Measurements from ENCODE around the gene ZNF148.
A peak's percentile ranks its signal among the peaks of the same experiment; 100 is the strongest.

The ZNF148 gene

GRCh38 chr3:125378762-125379161 is 3.6 kb upstream of the ZNF148 start:
- Histone ChIP-seq H3K27me3 (no peaks in the 10 kb centered on the region), H3K27ac (no peak overlapping the region), H4K20me1 (peaks cover 8% of the 10 kb centered on the region), H3K4me1 (peaks cover 13% of the 10 kb centered on the region), H3K4me2 (no peak overlapping the region), H3K9me3 (no peaks in the 10 kb centered on the region), H3K36me3 (no peaks in the 10 kb centered on the region), H3K9ac (no peak overlapping the region), H3K4me3 (no peak overlapping the region)
- TF ChIP-seq Cebpa-rat (IDR thresholded peaks at IDR 0.05): no peak

GRCh38 chr3:125375950-125376679 is 990 bp upstream of the ZNF148 start:
- H3K27ac ChIP-seq: peak overlapping the region; percentile 89
- peak overlapping the region; percentile 86 for H3K4me2 ChIP-seq

GRCh38 chr3:125374501-125374995 is 577 bp downstream of the ZNF148 start:
- peak overlapping the region; percentile 93 for H3K4me2 ChIP-seq
- no peaks in the 10 kb centered on the region for H3K9me3 ChIP-seq
- peak overlapping the region; percentile 89 for H3K27ac ChIP-seq
- H4K20me1 ChIP-seq: peaks cover 50% of the 10 kb centered on the region
- H3K4me3 ChIP-seq: peak overlapping the region; percentile 82
- peaks cover 19% of the 10 kb centered on the region for H3K36me3 ChIP-seq
- peak overlapping the region; percentile 89 for H3K9ac ChIP-seq
- H3K4me1 ChIP-seq: peaks cover 21% of the 10 kb centered on the region
- no peaks in the 10 kb centered on the region for H3K27me3 ChIP-seq
- TF ChIP-seq Cebpa-rat (IDR thresholded peaks at IDR 0.05): no peak

More at GRCh38 chr3:125375950-125376679, 990 bp upstream of the ZNF148 start:
- TF ChIP-seq Cebpa-rat (IDR thresholded peaks at IDR 0.05): no peak
- Histone ChIP-seq H3K36me3 (peaks cover 12% of the 10 kb centered on the region), H3K27me3 (no peaks in the 10 kb centered on the region), H3K4me1 (peaks cover 21% of the 10 kb centered on the region), H4K20me1 (peaks cover 35% of the 10 kb centered on the region), H3K9me3 (no peaks in the 10 kb centered on the region), H3K9ac (peak overlapping the region; percentile 89), H3K4me3 (peak overlapping the region; percentile 82)

- peaks cover 100% of the 10 kb centered on the region for H4K20me1 ChIP-seq
- no peaks in the 10 kb centered on the region for H3K9me3 ChIP-seq
- H3K4me1 ChIP-seq: no peaks in the 10 kb centered on the region
- no peak for TF ChIP-seq Cebpa-rat (IDR thresholded peaks at IDR 0.05)
- no peak overlapping the region for H3K27ac ChIP-seq
- peaks cover 56% of the 10 kb centered on the region for H3K36me3 ChIP-seq
- no peaks in the 10 kb centered on the region for H3K27me3 ChIP-seq
- H3K9ac ChIP-seq: no peak overlapping the region
- H3K4me2 ChIP-seq: no peak overlapping the region
- H3K4me3 ChIP-seq: no peak overlapping the region
These were observed 7.5 kb downstream of the ZNF148 start for GRCh38 chr3:125367403-125368230.

- Histone ChIP-seq H4K20me1 (peaks cover 100% of the 10 kb centered on the region), H3K27me3 (no peaks in the 10 kb centered on the region)
- no peak for TF ChIP-seq Cebpa-rat (IDR thresholded peaks at IDR 0.05)
These were observed 9.0 kb downstream of the ZNF148 start for GRCh38 chr3:125366132-125366531.

GRCh38 chr3:125359700-125360099 is 15.4 kb downstream of the ZNF148 start:
- Histone ChIP-seq H3K4me2 (peak overlapping the region; percentile 41), H3K36me3 (peaks cover 21% of the 10 kb centered on the region), H3K9ac (no peak overlapping the region), H3K27ac (0 out of 2 replicates have a peak overlapping the region, but pooled peaks have one; percentile 3), H3K4me3 (no peak overlapping the region), H3K27me3 (no peaks in the 10 kb centered on the region), H3K9me3 (no peaks in the 10 kb centered on the region), H3K4me1 (peaks cover 42% of the 10 kb centered on the region), H4K20me1 (peaks cover 100% of the 10 kb centered on the region)
- TF ChIP-seq Cebpa-rat (IDR thresholded peaks at IDR 0.05): no peak

More at GRCh38 chr3:125366132-125366531, 9.0 kb downstream of the ZNF148 start:
- H3K36me3 ChIP-seq: peaks cover 51% of the 10 kb centered on the region
- H3K4me1 ChIP-seq: no peaks in the 10 kb centered on the region; the same call in 1 of the 2 replicates
- H3K4me3 ChIP-seq: no peak overlapping the region
- H3K9ac ChIP-seq: no peak overlapping the region
- H3K4me2 ChIP-seq: no peak overlapping the region
- no peaks in the 10 kb centered on the region for H3K9me3 ChIP-seq
- no peak overlapping the region for H3K27ac ChIP-seq

- no peak for TF ChIP-seq Cebpa-rat (IDR thresholded peaks at IDR 0.05)
- 0 out of 2 replicates have a peak overlapping the region, but pooled peaks have one; percentile 3 for H3K27ac ChIP-seq
These were observed 16.2 kb downstream of the ZNF148 start for GRCh38 chr3:125358923-125359322.

GRCh38 chr3:125357837-125358236 is 17.3 kb downstream of the ZNF148 start:
- Histone ChIP-seq H3K27me3 (no peaks in the 10 kb centered on the region), H3K4me1 (peaks cover 42% of the 10 kb centered on the region), H3K9me3 (peaks cover 9% of the 10 kb centered on the region; the same call in 1 of the 2 replicates), H3K27ac (no peak overlapping the region), H3K36me3 (peaks cover 5% of the 10 kb centered on the region; the same call in 1 of the 2 replicates), H4K20me1 (peaks cover 100% of the 10 kb centered on the region), H3K4me3 (peak overlapping the region; percentile 75), H3K4me2 (peak overlapping the region; percentile 99), H3K9ac (peak overlapping the region; percentile 83)
- no peak for TF ChIP-seq Cebpa-rat (IDR thresholded peaks at IDR 0.05)

More at GRCh38 chr3:125358923-125359322, 16.2 kb downstream of the ZNF148 start:
- no peak overlapping the region for H3K4me3 ChIP-seq
- peaks cover 13% of the 10 kb centered on the region for H3K36me3 ChIP-seq
- no peak overlapping the region for H3K9ac ChIP-seq
- peaks cover 42% of the 10 kb centered on the region for H3K4me1 ChIP-seq
- H4K20me1 ChIP-seq: peaks cover 100% of the 10 kb centered on the region
- peak overlapping the region; percentile 1; the same call in 1 of the 2 replicates for H3K4me2 ChIP-seq
- no peaks in the 10 kb centered on the region for H3K9me3 ChIP-seq
- no peaks in the 10 kb centered on the region for H3K27me3 ChIP-seq

- no peak for TF ChIP-seq Cebpa-rat (IDR thresholded peaks at IDR 0.05)
- peak overlapping the region; percentile 83 for H3K9ac ChIP-seq
- peaks cover 42% of the 10 kb centered on the region for H3K4me1 ChIP-seq
- no peaks in the 10 kb centered on the region for H3K27me3 ChIP-seq
- peaks cover 100% of the 10 kb centered on the region for H4K20me1 ChIP-seq
- H3K9me3 ChIP-seq: peaks cover 16% of the 10 kb centered on the region
- H3K4me2 ChIP-seq: peak overlapping the region; percentile 99
- H3K27ac ChIP-seq: peak overlapping the region; percentile 83
- H3K4me3 ChIP-seq: peak overlapping the region; percentile 75
- peaks cover 2% of the 10 kb centered on the region; the same call in 1 of the 2 replicates for H3K36me3 ChIP-seq
These were observed 18.0 kb downstream of the ZNF148 start for GRCh38 chr3:125357032-125357658.
